GM23248 (cell line): Measurements from ENCODE around the gene TSPAN5. TPM values are rescaled to one million over a fixed set of nuclear protein-coding genes. Genes with fewer than 3 reads are reported as not detected.

Experiments
- DNase-seq: peaks from one replicate; pipeline ENCODE4 v3.0.0-alpha.2; 2015
- H2AFZ ChIP-seq: fragments of 200-600 bp; sonication (generic); 2 replicates; pipeline ENCODE4 v1.6.1; 2016; ENCODE audit warnings: antibody characterized with exemption
- H3F3A ChIP-seq: fragments of 200-600 bp; sonication (generic); 2 replicates; pipeline ENCODE4 v1.6.1; 2016; ENCODE audit warnings: mild to moderate bottlenecking, antibody characterized with exemption, mixed run types; ENCODE audit not compliant: insufficient read depth
- H3K27ac ChIP-seq: fragments of 200-600 bp; sonication (generic); 2 replicates; pipeline ENCODE4 v1.5.1; 2016; ENCODE audit warnings: mild to moderate bottlenecking
- H3K27me3 ChIP-seq: fragments of 200-600 bp; sonication (generic); replicated peaks from 2 replicates; pipeline ENCODE4 v1.6.1; 2016; ENCODE audit warnings: mild to moderate bottlenecking; ENCODE audit not compliant: insufficient read depth
- H3K36me3 ChIP-seq: fragments of 200-600 bp; sonication (generic); 2 replicates; pipeline ENCODE4 v1.6.1; 2016; ENCODE audit warnings: low read depth, mild to moderate bottlenecking
- H3K4me1 ChIP-seq: fragments of 200-600 bp; sonication (generic); 2 replicates; pipeline ENCODE4 v1.6.1; 2016; ENCODE audit warnings: mild to moderate bottlenecking; ENCODE audit not compliant: insufficient read depth
- H3K4me2 ChIP-seq: fragments of 200-600 bp; sonication (generic); one replicate; pipeline ENCODE4 v1.6.1; 2016; ENCODE audit warnings: mild to moderate bottlenecking; ENCODE audit not compliant: unreplicated experiment
- H3K4me3 ChIP-seq: fragments of 200-600 bp; sonication (generic); 2 replicates; pipeline ENCODE4 v1.5.1; 2016; ENCODE audit warnings: mild to moderate bottlenecking
- H3K79me2 ChIP-seq: fragments of 200-600 bp; sonication (generic); 2 replicates; pipeline ENCODE4 v1.6.1; 2016; ENCODE audit warnings: mild to moderate bottlenecking; ENCODE audit not compliant: insufficient read depth
- H3K9ac ChIP-seq: fragments of 200-600 bp; sonication (generic); 2 replicates; pipeline ENCODE4 v1.6.1; 2016; ENCODE audit warnings: mild to moderate bottlenecking
- H3K9me2 ChIP-seq: fragments of 200-600 bp; sonication (generic); 2 replicates; pipeline ENCODE4 v1.6.1; 2016; ENCODE audit warnings: mixed run types, mild to moderate bottlenecking, moderate library complexity; ENCODE audit not compliant: insufficient read depth
- H3K9me3 ChIP-seq: fragments of 200-600 bp; sonication (generic); one replicate; pipeline ENCODE4 v1.6.1; 2017; ENCODE audit warnings: low read depth
- H4K20me1 ChIP-seq: fragments of 200-600 bp; sonication (generic); 2 replicates; pipeline ENCODE4 v1.6.0; 2016; ENCODE audit not compliant: insufficient read depth
- EZH2 ChIP-seq: fragments of 200-600 bp; sonication (generic); IDR thresholded peaks from 2 replicates; pipeline ENCODE4 v1.6.1; 2018; ENCODE audit warnings: antibody characterized with exemption, mild to moderate bottlenecking; ENCODE audit not compliant: insufficient read depth, poor library complexity, severe bottlenecking
- EZH2phosphoT487 ChIP-seq: fragments of 200-600 bp; sonication (generic); IDR thresholded peaks from 2 replicates; pipeline ENCODE4 v1.6.1; 2018; ENCODE audit warnings: antibody characterized with exemption, moderate library complexity, mild to moderate bottlenecking, low read depth; ENCODE audit not compliant: insufficient read depth
- WGBS, 2 experiments: methylation state at CpG; one replicate each; pipeline ENCODE4 v1.1.6; 2015 to 2017; ENCODE audit warnings: low lambda C conversion rate in 2 of 2, low coverage in 1 of 2; ENCODE audit errors: missing lambda C conversion rate in 2 of 2; 5-methylcytosine and 5-hydroxymethylcytosine counted together
- in situ Hi-C: fragments of 300-500 bp; cut with MboI; formaldehyde crosslinking; loops from 2 replicates; pipeline ENCODE4 v1.15.0; 2020
- polyA plus RNA-seq: library from polyadenylated mRNA; unstranded; fragments of >200 nt; fragmentation: Nextera tagmentation; extraction: Ambion mirVana; gene quantifications from 2 replicates; pipeline ENCODE4 v1.2.1, GENCODE V29; 2016
- total RNA-seq: library from RNA; depleted of rRNA; stranded (reverse); fragments of >200 nt; shearing (Covaris generic); gene quantifications from 2 replicates; pipeline ENCODE4 v1.2.3, GENCODE V29; 2014

Gene TSPAN5
- total and polyA plus RNA-seq, 2 experiments from 2014 or later, result 61.9 to 76.6 TPM

DNA sequence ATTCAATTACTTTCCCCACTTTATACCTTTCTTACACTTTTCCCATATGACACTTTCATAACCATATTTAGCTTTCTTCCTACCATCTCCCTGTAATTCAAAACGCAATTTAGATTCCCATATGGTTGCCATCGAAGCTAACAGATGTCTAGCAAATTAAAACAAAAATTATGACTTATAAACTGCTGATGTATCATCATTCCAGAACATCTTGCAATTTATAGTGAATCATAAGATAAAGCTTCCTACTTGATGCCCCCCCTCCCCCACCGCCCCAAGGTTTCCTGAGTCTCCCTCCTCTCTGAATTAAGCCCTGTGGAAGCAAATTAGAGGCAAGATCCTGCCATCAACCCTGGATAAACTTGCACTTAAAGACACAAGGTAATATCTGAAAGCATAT is 5.4 kb downstream of the TSPAN5 start:
- 27 to 29% methylated on average over 3 of the region's 3 CpGs for WGBS, 2 experiments
- H3K9me2 ChIP-seq, result no peaks in the 10 kb centered on the region
- peak overlapping the region; percentile 89 for H3K27ac ChIP-seq
- H3K9me3 ChIP-seq, result no peaks in the 10 kb centered on the region
- H3F3A ChIP-seq, result peaks cover 68% of the 10 kb centered on the region
- no peaks in the 10 kb centered on the region for H4K20me1 ChIP-seq
- H2AFZ ChIP-seq, result no peak overlapping the region
- TF ChIP-seq EZH2 (no peak), EZH2phosphoT487 (no peak)
- peak overlapping the region; percentile 94 for H3K4me2 ChIP-seq
- H3K4me3 ChIP-seq, result peak overlapping the region; percentile 99
- peak overlapping the region; percentile 85 for H3K9ac ChIP-seq
- H3K27me3 ChIP-seq, result no peaks in the 10 kb centered on the region
- peak; percentile 83 for DNase-seq
- H3K36me3 ChIP-seq, result no peaks in the 10 kb centered on the region
- peaks cover 48% of the 10 kb centered on the region for H3K4me1 ChIP-seq
- in situ Hi-C loops, result loop anchor here (25.0 kb wide), 1 partner anchor 191 kb away; no protein-coding TSS in a partner anchor
- peaks cover 82% of the 10 kb centered on the region for H3K79me2 ChIP-seq

- H3K9ac ChIP-seq, result no peak overlapping the region
- in situ Hi-C loops, result no loop called here
- no peak overlapping the region for H3K4me2 ChIP-seq
- no peaks in the 10 kb centered on the region for H3K27me3 ChIP-seq
- H4K20me1 ChIP-seq, result no peaks in the 10 kb centered on the region
- H3K27ac ChIP-seq, result no peak overlapping the region
- peaks cover 32% of the 10 kb centered on the region for H3F3A ChIP-seq
- no peak overlapping the region for H2AFZ ChIP-seq
- WGBS, 2 experiments, result 96 to 98% methylated on average over 5 of the region's 5 CpGs
- H3K9me2 ChIP-seq, result no peaks in the 10 kb centered on the region
- no peaks in the 10 kb centered on the region for H3K9me3 ChIP-seq
- DNase-seq, result no peak
- H3K36me3 ChIP-seq, result no peaks in the 10 kb centered on the region
- H3K4me1 ChIP-seq, result peaks cover 19% of the 10 kb centered on the region
- no peak overlapping the region for H3K4me3 ChIP-seq
- TF ChIP-seq EZH2, result no peak
- TF ChIP-seq EZH2phosphoT487, result no peak
- peaks cover 93% of the 10 kb centered on the region for H3K79me2 ChIP-seq
Measured at GRCh38 chr4:98648602-98649001, 9.8 kb downstream of the TSPAN5 start.

DNA sequence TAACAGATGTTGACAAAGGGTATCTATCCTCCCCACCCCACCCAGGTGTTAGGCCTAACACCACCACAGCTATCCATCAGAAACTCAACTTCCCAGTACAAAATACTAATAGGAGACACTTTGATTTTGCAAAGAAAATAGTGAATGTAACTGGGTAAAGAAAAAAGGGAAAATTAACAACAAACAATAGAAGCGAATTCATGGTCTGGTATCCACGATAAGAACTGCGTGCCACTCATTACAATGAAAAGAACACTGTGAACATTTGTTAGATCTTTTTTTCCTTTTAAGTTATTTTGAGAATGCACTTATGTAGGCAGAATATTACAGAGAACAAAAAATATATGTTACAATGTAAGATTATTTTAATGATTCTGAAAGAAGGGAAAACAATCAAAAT is 12.0 kb downstream of the TSPAN5 start:
- no peaks in the 10 kb centered on the region for H3K9me3 ChIP-seq
- H3K4me2 ChIP-seq, result no peak overlapping the region
- DNase-seq, result no peak
- no peak overlapping the region for H2AFZ ChIP-seq
- H3K27ac ChIP-seq, result no peak overlapping the region
- H3K36me3 ChIP-seq, result no peaks in the 10 kb centered on the region
- no peak for TF ChIP-seq EZH2phosphoT487
- no peaks in the 10 kb centered on the region for H3K9me2 ChIP-seq
- in situ Hi-C loops, result no loop called here
- peaks cover 22% of the 10 kb centered on the region for H3F3A ChIP-seq
- no peak overlapping the region for H3K4me3 ChIP-seq
- peaks cover 23% of the 10 kb centered on the region for H3K4me1 ChIP-seq
- no peaks in the 10 kb centered on the region for H3K27me3 ChIP-seq
- 98 to 100% methylated on average over 3 of the region's 3 CpGs for WGBS, 2 experiments
- H4K20me1 ChIP-seq, result no peaks in the 10 kb centered on the region
- peaks cover 100% of the 10 kb centered on the region for H3K79me2 ChIP-seq
- no peak overlapping the region for H3K9ac ChIP-seq

DNA sequence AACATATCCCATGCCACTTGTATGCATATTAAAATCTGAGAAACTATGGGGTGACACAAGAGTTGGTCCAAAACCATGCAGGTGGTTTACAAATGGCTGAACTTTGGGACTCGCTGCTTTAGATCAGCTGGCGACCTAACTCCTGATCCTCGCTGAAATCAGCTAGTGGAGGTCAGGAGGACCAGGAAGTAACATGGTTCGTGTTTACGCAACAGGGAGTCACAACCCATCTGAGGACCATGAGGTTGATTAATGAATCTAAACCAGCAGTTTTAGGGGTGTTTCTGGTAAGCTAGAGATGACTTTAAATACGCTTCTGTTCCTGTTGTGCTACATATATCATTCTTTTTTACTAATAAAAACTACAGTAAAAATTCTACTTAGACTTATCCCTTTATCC is 12.9 kb downstream of the TSPAN5 start:
- DNase-seq, result no peak
- Histone ChIP-seq H3K9me3 (no peaks in the 10 kb centered on the region), H3K27me3 (no peaks in the 10 kb centered on the region), H3K4me2 (no peak overlapping the region), H2AFZ (no peak overlapping the region), H3F3A (peaks cover 15% of the 10 kb centered on the region), H3K9me2 (no peaks in the 10 kb centered on the region), H3K79me2 (peaks cover 100% of the 10 kb centered on the region), H3K4me1 (peaks cover 29% of the 10 kb centered on the region), H3K9ac (no peak overlapping the region), H3K27ac (no peak overlapping the region), H4K20me1 (no peaks in the 10 kb centered on the region), H3K36me3 (no peaks in the 10 kb centered on the region), H3K4me3 (no peak overlapping the region)
- no peak for TF ChIP-seq EZH2phosphoT487
- no peak for TF ChIP-seq EZH2
- 96 to 99% methylated on average over 6 of the region's 6 CpGs for WGBS, 2 experiments
- in situ Hi-C loops, result no loop called here

DNA sequence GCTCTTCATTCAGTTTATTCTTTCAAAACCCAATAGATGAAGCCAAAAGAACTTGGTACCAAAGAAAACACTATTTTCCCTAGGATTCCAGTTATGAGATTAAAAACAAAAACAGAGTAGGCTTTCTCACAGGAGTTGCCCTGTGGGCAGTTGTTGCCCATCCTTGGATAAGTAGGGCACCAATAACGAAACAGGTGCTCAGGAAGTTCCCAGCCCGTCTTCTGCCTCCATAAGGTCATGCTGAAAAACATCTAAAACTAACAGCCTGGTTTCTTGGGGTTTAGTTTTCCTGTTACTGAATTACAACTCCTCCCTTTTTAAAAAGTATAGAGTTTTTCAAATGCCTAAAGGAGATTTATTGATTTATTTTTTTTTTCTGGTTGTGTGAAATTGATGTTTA is 14.7 kb downstream of the TSPAN5 start:
- H3K4me2 ChIP-seq, result no peak overlapping the region
- H3F3A ChIP-seq, result peaks cover 13% of the 10 kb centered on the region
- H3K9me3 ChIP-seq, result no peaks in the 10 kb centered on the region
- H3K4me1 ChIP-seq, result peaks cover 40% of the 10 kb centered on the region
- TF ChIP-seq EZH2phosphoT487, result no peak
- TF ChIP-seq EZH2, result no peak
- no peak overlapping the region for H3K27ac ChIP-seq
- DNase-seq, result no peak
- 96 to 98% methylated on average over 2 of the region's 2 CpGs for WGBS, 2 experiments
- no peaks in the 10 kb centered on the region for H4K20me1 ChIP-seq
- no peak overlapping the region for H2AFZ ChIP-seq
- no peaks in the 10 kb centered on the region for H3K9me2 ChIP-seq
- H3K36me3 ChIP-seq, result no peaks in the 10 kb centered on the region
- peaks cover 100% of the 10 kb centered on the region for H3K79me2 ChIP-seq
- H3K27me3 ChIP-seq, result no peaks in the 10 kb centered on the region
- H3K9ac ChIP-seq, result no peak overlapping the region
- no peak overlapping the region for H3K4me3 ChIP-seq
- in situ Hi-C loops, result no loop called here
